ENCODE data around the gene ELFN1.

ELFN1 gene

GRCh38 chr7:1671594-1672451, 1.7 kb downstream of the ELFN1 start:
- peaks cover 51% of the 10 kb centered on the region for H3K27me3 ChIP-seq (ENCODE audit: control insufficient read depth, insufficient read depth, low read length)
- no peak overlapping the region for H3K27ac ChIP-seq (ENCODE audit: low read depth, low read length)
- no peak overlapping the region for H3K9ac ChIP-seq (ENCODE audit: low read depth, low read length)
- peaks cover 8% of the 10 kb centered on the region; the same call in 1 of the 2 replicates for H3K4me1 ChIP-seq (ENCODE audit: control insufficient read depth, insufficient read depth, low read length)
- no peaks in the 10 kb centered on the region for H3K36me3 ChIP-seq (ENCODE audit: control insufficient read depth, insufficient read depth, low read length)
- H3K9me3 ChIP-seq (ENCODE audit: control insufficient read depth, insufficient read depth, low read length), result no peaks in the 10 kb centered on the region
- H3K4me3 ChIP-seq (ENCODE audit: low read depth, low read length), result no peak overlapping the region

- Histone ChIP-seq H3K9me3 (ENCODE audit: control insufficient read depth, insufficient read depth, low read length) (no peaks in the 10 kb centered on the region), H3K9ac (ENCODE audit: low read depth, low read length) (no peak overlapping the region), H3K27me3 (ENCODE audit: control insufficient read depth, insufficient read depth, low read length) (peaks cover 40% of the 10 kb centered on the region), H3K27ac (ENCODE audit: low read depth, low read length) (no peak overlapping the region), H3K4me3 (ENCODE audit: low read depth, low read length) (no peak overlapping the region), H3K36me3 (ENCODE audit: control insufficient read depth, insufficient read depth, low read length) (no peaks in the 10 kb centered on the region), H3K4me1 (ENCODE audit: control insufficient read depth, insufficient read depth, low read length) (peaks cover 8% of the 10 kb centered on the region; the same call in 1 of the 2 replicates)
Observed at GRCh38 chr7:1672851-1673486, 2.9 kb downstream of the ELFN1 start.

DNA sequence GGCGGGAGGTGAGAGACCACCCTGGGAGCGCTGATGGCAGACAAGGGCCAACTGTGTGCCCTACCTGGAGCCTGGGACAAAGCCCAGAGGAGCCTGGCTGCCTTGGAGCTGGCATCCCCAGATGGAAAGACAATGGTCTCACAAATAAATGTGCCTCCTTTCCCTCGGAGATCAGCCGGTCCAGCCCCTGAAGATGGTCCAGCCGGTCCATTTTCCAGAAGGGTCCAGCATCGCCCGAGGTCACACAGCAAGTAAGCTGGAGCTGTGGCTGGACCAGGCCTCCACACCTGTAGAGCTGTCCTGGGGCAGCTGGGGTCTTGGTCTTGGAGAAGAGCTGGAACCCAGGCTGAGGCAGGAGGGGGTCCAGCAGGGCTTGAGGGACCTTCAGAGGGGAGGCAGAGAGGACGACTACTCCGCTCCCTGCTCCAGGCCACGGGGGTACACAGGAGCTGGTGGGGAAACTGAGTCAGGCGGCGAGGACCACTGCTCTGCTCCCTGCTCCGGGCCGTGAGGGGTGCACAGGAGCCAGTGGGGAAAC, 3.6 kb downstream of the ELFN1 start:
- Histone ChIP-seq H3K9ac (ENCODE audit: low read depth, low read length) (no peak overlapping the region), H3K27ac (ENCODE audit: low read depth, low read length) (no peak overlapping the region), H3K4me3 (ENCODE audit: low read depth, low read length) (no peak overlapping the region), H3K27me3 (ENCODE audit: control insufficient read depth, insufficient read depth, low read length) (peaks cover 33% of the 10 kb centered on the region), H3K4me1 (ENCODE audit: control insufficient read depth, insufficient read depth, low read length) (peaks cover 3% of the 10 kb centered on the region; the same call in 1 of the 2 replicates), H3K9me3 (ENCODE audit: control insufficient read depth, insufficient read depth, low read length) (no peaks in the 10 kb centered on the region), H3K36me3 (ENCODE audit: control insufficient read depth, insufficient read depth, low read length) (no peaks in the 10 kb centered on the region)

- Histone ChIP-seq H3K27me3 (ENCODE audit: control insufficient read depth, insufficient read depth, low read length) (peaks cover 25% of the 10 kb centered on the region), H3K9me3 (ENCODE audit: control insufficient read depth, insufficient read depth, low read length) (no peaks in the 10 kb centered on the region), H3K4me1 (ENCODE audit: control insufficient read depth, insufficient read depth, low read length) (no peaks in the 10 kb centered on the region), H3K27ac (ENCODE audit: low read depth, low read length) (no peak overlapping the region), H3K36me3 (ENCODE audit: control insufficient read depth, insufficient read depth, low read length) (no peaks in the 10 kb centered on the region), H3K4me3 (ENCODE audit: low read depth, low read length) (no peak overlapping the region), H3K9ac (ENCODE audit: low read depth, low read length) (no peak overlapping the region)
Observed at GRCh38 chr7:1674161-1675035, 4.3 kb downstream of the ELFN1 start.

- H3K9ac ChIP-seq (ENCODE audit: low read depth, low read length), result no peak overlapping the region
- H3K9me3 ChIP-seq (ENCODE audit: control insufficient read depth, insufficient read depth, low read length), result no peaks in the 10 kb centered on the region
- H3K36me3 ChIP-seq (ENCODE audit: control insufficient read depth, insufficient read depth, low read length), result no peaks in the 10 kb centered on the region
- H3K27ac ChIP-seq (ENCODE audit: low read depth, low read length), result no peak overlapping the region
- H3K27me3 ChIP-seq (ENCODE audit: control insufficient read depth, insufficient read depth, low read length), result peaks cover 23% of the 10 kb centered on the region
- no peak overlapping the region for H3K4me3 ChIP-seq (ENCODE audit: low read depth, low read length)
- H3K4me1 ChIP-seq (ENCODE audit: control insufficient read depth, insufficient read depth, low read length), result no peaks in the 10 kb centered on the region
Observed at GRCh38 chr7:1675036-1675671, 5.1 kb downstream of the ELFN1 start.

- Histone ChIP-seq H3K36me3 (ENCODE audit: control insufficient read depth, insufficient read depth, low read length) (no peaks in the 10 kb centered on the region), H3K9me3 (ENCODE audit: control insufficient read depth, insufficient read depth, low read length) (no peaks in the 10 kb centered on the region), H3K4me1 (ENCODE audit: control insufficient read depth, insufficient read depth, low read length) (no peaks in the 10 kb centered on the region), H3K27ac (ENCODE audit: low read depth, low read length) (no peak overlapping the region), H3K4me3 (ENCODE audit: low read depth, low read length) (no peak overlapping the region), H3K27me3 (ENCODE audit: control insufficient read depth, insufficient read depth, low read length) (peaks cover 15% of the 10 kb centered on the region), H3K9ac (ENCODE audit: low read depth, low read length) (no peak overlapping the region)
Observed at GRCh38 chr7:1675673-1676549, 5.8 kb downstream of the ELFN1 start.

GRCh38 chr7:1676550-1677078, 6.5 kb downstream of the ELFN1 start:
- Histone ChIP-seq H3K27ac (ENCODE audit: low read depth, low read length) (no peak overlapping the region), H3K4me1 (ENCODE audit: control insufficient read depth, insufficient read depth, low read length) (no peaks in the 10 kb centered on the region), H3K4me3 (ENCODE audit: low read depth, low read length) (no peak overlapping the region), H3K9ac (ENCODE audit: low read depth, low read length) (no peak overlapping the region), H3K27me3 (ENCODE audit: control insufficient read depth, insufficient read depth, low read length) (peaks cover 8% of the 10 kb centered on the region), H3K36me3 (ENCODE audit: control insufficient read depth, insufficient read depth, low read length) (no peaks in the 10 kb centered on the region), H3K9me3 (ENCODE audit: control insufficient read depth, insufficient read depth, low read length) (no peaks in the 10 kb centered on the region)

DNA sequence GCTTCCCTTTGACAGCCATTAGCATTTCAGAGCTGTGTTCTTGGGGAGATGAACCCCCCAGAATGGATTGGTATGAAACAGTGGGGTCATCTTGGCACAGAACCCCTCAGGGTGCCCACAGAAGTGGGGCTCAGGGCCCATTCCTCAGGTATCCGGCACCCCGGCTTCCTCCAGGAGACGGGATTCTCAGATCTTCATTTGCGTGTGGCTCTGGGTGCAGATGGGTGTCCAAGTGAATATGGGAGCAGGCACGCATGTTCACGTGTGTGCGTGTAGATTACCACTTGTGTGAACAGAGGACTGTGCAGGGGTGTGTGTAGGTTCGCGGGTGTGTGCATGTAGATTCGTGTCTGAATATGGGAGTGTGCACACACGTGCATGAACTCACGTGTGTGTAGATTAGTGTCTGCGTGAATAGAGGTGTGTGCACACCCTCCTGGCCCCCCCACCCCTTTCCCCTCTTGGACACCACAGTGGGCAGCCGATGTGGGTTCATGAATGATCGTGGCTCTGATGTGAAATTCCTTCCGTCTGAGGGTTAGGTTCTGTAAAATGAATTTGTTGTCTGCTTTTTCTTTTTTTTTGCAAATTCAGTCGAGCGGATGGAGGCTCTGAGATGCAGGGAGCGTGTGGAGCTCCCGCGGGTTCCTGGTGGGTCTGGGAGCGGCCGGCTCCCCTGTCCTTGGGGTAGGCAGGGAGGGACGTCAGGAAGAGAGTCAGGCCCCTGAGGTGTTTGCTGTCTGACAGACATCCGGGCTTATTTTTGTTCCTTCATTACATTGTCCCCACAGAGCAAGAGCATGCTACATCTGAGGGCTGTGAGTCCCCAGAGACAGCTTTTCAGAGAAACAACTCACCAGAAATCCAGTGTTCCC, 7.4 kb downstream of the ELFN1 start:
- Histone ChIP-seq H3K4me1 (ENCODE audit: control insufficient read depth, insufficient read depth, low read length) (no peaks in the 10 kb centered on the region), H3K4me3 (ENCODE audit: low read depth, low read length) (no peak overlapping the region), H3K9ac (ENCODE audit: low read depth, low read length) (no peak overlapping the region), H3K36me3 (ENCODE audit: control insufficient read depth, insufficient read depth, low read length) (no peaks in the 10 kb centered on the region), H3K27ac (ENCODE audit: low read depth, low read length) (no peak overlapping the region), H3K27me3 (ENCODE audit: control insufficient read depth, insufficient read depth, low read length) (no peaks in the 10 kb centered on the region), H3K9me3 (ENCODE audit: control insufficient read depth, insufficient read depth, low read length) (peaks cover under 1% of the 10 kb centered on the region; the same call in 1 of the 2 replicates)

DNA sequence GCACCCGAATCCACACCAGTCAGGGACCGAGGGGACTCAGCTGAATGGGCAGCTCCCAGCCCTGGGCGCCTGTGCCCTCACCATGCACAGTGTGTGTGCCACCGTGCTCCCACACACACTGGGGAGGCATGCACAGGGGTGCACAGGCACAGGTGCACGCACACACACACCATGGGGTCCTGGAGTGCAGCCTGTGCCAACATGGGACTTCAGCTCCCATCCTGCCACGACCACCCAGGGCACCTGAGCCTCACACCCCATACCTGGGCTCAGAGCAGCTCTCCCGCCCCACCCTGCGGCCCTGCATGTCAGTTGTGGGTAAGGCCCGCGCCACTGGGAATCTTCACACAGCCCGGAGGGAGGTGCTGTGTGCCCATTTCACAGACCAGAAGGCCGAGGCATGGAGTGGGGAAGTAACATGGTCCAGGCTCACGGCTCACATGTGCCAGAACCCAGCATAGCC, 8.0 kb downstream of the ELFN1 start:
- no peaks in the 10 kb centered on the region for H3K4me1 ChIP-seq (ENCODE audit: control insufficient read depth, insufficient read depth, low read length)
- no peak overlapping the region for H3K27ac ChIP-seq (ENCODE audit: low read depth, low read length)
- H3K27me3 ChIP-seq (ENCODE audit: control insufficient read depth, insufficient read depth, low read length), result no peaks in the 10 kb centered on the region
- H3K9me3 ChIP-seq (ENCODE audit: control insufficient read depth, insufficient read depth, low read length), result peaks cover 3% of the 10 kb centered on the region; the same call in 1 of the 2 replicates
- no peaks in the 10 kb centered on the region for H3K36me3 ChIP-seq (ENCODE audit: control insufficient read depth, insufficient read depth, low read length)
- H3K9ac ChIP-seq (ENCODE audit: low read depth, low read length), result no peak overlapping the region
- no peak overlapping the region for H3K4me3 ChIP-seq (ENCODE audit: low read depth, low read length)
